ENCODE data around the gene NOS1.

DNA sequence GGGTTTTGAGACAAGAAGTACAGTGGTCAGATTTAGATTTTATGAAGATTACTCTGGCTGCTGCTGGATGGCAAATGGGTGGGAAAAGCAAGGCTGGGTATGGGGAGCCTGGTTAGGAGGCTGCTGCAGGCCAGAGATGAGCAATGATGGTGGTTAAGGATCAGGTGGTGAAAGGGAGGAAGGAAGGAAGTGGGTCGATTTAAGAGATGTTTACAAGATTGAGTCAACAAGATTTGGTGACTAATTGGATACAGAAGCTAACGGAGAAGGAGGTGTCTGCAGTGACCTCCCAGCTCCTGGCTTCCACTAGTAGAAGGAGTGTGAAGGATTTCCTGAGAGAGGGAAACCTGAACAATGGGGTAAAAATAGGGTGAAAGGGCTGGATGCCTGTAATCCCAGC, 18.7 kb downstream of the NOS1 start:
- TF ChIP-seq, protein P1, sequence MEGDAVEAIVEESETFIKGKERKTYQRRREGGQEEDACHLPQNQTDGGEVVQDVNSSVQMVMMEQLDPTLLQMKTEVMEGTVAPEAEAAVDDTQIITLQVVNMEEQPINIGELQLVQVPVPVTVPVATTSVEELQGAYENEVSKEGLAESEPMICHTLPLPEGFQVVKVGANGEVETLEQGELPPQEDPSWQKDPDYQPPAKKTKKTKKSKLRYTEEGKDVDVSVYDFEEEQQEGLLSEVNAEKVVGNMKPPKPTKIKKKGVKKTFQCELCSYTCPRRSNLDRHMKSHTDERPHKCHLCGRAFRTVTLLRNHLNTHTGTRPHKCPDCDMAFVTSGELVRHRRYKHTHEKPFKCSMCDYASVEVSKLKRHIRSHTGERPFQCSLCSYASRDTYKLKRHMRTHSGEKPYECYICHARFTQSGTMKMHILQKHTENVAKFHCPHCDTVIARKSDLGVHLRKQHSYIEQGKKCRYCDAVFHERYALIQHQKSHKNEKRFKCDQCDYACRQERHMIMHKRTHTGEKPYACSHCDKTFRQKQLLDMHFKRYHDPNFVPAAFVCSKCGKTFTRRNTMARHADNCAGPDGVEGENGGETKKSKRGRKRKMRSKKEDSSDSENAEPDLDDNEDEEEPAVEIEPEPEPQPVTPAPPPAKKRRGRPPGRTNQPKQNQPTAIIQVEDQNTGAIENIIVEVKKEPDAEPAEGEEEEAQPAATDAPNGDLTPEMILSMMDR (IDR thresholded peaks at IDR 0.05; ENCODE audit: extremely low read depth in 1 of 2, insufficient read depth in 1 of 2, low read depth in 1 of 2, low read length in 2 of 2), result no peak
- TF ChIP-seq EZH2 (IDR thresholded peaks at IDR 0.05; ENCODE audit: borderline replicate concordance, low read depth, low read length, severe bottlenecking) (no peak), POLR2AphosphoS5 (IDR thresholded peaks at IDR 0.05; ENCODE audit: insufficient read depth, low read depth, low read length) (no peak), POLR2A (IDR thresholded peaks at IDR 0.05; ENCODE audit: low read depth, low read length) (no peak)

Data from endothelial cell of umbilical vein (primary cell).